H1 (cell line): ENCODE measurements around the gene FUBP3.

Experiments used
- EZH2 ChIP-seq: fragments of 200-600 bp; sonication (generic); IDR thresholded peaks from 2 replicates; pipeline ENCODE4 v1.7.1; 2012; ENCODE audit warnings: low read depth, mild to moderate bottlenecking, moderate library complexity, low read length, inconsistent platforms; ENCODE audit not compliant: severe bottlenecking
- SIN3A ChIP-seq, 2 experiments: IDR thresholded peaks in 1 of 2; conservative IDR thresholded peaks in 1 of 2; 2 replicates each; pipeline ENCODE4 v1.6.1; 2011 to 2012; ENCODE audit warnings: low read length in 2 of 2, improper control_type of control experiment in 1 of 2, low read depth in 1 of 2, mild to moderate bottlenecking in 1 of 2
- USF2 ChIP-seq: IDR thresholded peaks from 2 replicates; pipeline ENCODE4 v1.6.1; 2011; ENCODE audit warnings: low read length, improper control_type of control experiment
- TF ChIP-seq, protein P1 (sequence below): IDR thresholded peaks from 2 replicates; pipeline ENCODE4 v1.6.1; 2012; ENCODE audit warnings: inconsistent platforms

DNA sequence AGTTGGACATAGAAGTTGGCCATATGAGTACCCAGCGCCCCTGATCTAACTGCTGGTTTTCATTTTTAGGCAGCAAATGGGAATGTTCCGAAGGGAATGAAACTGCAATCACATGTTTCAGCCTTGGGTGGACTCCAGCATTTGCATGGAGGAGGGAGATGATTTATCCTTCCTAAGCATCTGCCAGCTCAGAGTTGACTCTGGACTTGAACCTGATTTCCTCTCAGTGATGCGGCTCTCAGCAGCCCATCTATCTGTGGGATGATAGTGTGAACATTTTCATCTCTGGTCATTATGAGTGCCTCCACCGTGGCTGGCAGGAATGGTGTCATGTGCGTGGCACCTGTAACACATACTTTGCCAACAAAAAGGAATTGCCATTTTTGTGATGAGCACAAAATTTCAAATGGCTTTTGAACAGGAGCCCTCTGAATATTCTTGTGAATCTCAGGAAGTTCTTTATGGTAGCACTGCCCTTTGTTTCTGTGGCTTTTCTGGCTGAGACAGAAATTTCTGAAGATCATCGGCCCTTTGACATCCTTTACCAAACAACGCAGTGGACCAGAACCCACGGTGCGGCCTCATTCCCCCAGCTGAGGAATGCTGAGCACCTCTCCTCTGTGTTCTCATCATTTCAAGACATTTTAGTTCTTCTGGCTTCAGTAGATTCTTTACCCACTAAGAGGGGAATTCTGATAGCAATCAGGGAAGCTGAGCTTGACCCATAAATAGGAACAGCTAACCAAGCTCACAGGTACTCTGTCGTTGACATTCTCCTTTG lies 28.5 kb downstream of the FUBP3 start:
- TF ChIP-seq USF2 (no peak), SIN3A (conservative IDR thresholded peaks at IDR 0.05 in 1 of 2, IDR thresholded peaks at IDR 0.05 in 1 of 2; ENCODE audit: low read depth in 1 of 2, low read length in 2 of 2) (no peak), EZH2 (no peak)
- TF ChIP-seq, protein P1, sequence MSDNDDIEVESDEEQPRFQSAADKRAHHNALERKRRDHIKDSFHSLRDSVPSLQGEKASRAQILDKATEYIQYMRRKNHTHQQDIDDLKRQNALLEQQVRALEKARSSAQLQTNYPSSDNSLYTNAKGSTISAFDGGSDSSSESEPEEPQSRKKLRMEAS = no peak
